HL-60/S4 treated with retinoic acid at 250 ng/mL for 4 days and 3 days (cell line): ENCODE measurements around the gene IGF2.

Source experiments
- in situ Hi-C: fragments of 300-500 bp; cut with MboI; formaldehyde crosslinking; loops from 2 replicates; pipeline ENCODE4 v1.7.0; 2022; ENCODE audit warnings: low sequenced_read_pairs

IGF2 gene

GRCh38 chr11:2095198-2095520 lies 44.0 kb downstream of the IGF2 start:
- in situ Hi-C loops, result no loop called here

DNA sequence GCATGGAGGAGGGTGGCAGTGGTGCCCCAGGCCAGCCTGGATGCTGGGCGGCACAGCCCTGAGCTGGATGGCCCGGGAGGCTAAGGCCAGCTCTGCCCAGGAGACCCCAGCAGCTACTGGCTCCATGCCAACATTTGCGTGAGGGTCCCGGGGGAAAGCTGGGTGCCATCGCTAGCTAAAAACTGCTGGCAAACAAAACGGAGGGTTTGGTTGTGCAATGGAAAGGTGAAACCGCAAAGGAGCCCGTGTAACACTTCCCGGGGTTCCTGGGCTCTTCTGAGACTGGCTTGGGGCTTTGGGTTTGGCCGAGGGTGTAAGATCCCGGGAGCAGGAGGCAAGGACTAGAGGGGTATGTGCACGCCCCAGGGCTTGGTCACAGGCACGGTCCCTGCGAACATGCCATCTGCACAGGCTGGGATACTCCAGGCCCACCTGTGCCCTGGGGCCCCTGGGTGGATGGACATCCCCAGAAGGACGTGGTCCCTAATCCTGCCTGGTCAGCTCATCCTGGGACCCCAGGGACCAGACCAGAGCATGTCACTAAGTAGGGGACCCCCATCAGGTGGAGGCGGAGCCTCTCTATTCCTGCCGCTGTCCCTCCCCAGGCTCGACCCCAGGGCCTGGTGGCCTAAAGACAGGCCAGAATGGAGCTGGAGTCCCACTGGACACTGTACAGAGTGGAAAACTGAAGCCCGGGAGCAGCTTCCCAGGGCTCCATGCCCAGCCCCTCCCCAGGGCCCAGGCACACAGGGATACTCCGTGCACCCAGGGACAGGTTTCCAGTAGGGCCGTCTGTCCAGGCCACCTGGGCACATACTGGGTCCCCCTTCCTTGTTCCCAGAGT lies 44.6 kb downstream of the IGF2 start:
- in situ Hi-C loops, result no loop called here

DNA sequence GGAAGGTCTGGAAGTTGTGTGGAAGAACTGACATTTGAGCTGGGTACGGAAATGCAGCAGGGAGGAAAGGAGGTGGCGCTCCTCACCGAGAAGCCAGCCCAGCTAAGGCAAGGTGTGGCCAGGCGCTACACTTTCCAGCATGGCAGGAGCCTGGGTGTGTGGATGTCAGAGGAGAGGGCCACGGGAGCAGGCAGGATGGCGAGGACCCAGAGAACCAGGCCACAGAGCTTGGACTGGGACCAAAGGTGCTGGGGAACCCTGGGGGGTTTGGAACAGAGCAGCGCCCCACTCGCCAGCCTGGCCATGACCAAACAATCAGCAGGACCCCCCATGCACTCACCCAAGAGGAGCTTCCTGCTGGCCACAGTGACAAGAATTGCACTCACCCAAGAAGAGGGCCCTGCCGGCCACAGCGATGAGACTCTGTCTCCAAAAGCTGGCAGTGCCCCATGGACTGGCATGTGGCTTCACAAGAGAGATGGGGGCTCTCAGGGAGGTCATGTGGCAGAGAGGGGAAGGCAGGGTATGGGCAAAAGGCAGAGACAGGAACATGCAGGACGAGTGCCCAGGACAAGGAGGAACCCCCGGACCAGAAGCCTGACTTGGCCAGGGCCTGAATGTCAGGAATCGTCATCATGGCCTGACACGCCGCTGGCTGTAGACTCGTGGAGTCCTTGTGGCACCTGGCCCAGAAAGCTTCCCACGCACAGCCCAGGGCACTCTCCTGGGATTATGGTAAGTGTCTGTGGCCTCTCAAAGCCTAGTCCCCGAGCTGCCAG lies 45.4 kb downstream of the IGF2 start:
- in situ Hi-C loops, result no loop called here

DNA sequence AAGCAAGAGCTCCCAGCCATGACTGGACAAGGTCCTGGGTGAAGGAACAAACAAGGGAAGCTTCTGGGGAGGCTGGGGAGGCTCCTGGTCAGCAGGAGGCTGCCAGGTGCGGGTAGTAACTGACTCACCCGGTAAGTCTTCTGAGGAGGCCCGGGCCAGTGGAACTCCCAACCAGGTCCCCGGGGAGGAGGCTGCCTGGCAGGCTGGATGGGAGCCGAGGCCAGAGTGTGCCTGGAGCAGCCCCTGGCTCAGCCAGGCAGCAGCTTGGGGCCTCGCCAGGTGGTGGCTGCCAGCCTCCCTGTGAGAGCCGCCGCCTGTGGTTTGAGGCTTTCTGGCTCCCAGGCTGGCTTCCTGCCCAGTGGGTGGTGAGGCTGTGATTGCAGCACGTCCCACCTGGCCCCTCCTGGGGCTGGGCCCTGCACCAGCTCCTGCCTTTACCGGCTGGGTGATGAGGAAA lies 46.2 kb downstream of the IGF2 start:
- in situ Hi-C loops, result no loop called here

DNA sequence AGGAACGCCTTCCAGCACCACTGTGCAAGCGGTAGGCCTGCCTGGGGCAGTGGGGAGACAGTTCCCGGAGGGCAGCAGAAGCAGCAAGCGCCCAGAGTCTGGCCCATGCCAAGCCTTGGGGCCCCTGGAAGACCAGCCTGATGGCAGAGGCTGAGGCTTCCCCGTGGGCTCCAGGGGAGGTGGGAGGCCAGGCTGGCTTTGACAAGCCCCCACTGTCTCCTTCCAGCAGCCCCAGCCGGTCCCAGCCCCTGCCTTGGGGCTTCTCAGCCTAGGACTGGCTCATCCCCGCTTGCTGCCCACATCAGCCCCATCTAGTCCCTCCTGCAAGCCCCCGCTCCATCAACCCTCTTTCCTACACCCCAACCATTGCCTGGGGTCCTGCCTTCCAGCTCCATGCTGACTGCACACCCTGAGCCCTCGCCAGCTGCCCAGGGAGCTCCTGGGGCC lies 46.7 kb downstream of the IGF2 start:
- in situ Hi-C loops, result no loop called here

GRCh38 chr11:2091786-2092463 lies 47.3 kb downstream of the IGF2 start:
- in situ Hi-C loops, result no loop called here

DNA sequence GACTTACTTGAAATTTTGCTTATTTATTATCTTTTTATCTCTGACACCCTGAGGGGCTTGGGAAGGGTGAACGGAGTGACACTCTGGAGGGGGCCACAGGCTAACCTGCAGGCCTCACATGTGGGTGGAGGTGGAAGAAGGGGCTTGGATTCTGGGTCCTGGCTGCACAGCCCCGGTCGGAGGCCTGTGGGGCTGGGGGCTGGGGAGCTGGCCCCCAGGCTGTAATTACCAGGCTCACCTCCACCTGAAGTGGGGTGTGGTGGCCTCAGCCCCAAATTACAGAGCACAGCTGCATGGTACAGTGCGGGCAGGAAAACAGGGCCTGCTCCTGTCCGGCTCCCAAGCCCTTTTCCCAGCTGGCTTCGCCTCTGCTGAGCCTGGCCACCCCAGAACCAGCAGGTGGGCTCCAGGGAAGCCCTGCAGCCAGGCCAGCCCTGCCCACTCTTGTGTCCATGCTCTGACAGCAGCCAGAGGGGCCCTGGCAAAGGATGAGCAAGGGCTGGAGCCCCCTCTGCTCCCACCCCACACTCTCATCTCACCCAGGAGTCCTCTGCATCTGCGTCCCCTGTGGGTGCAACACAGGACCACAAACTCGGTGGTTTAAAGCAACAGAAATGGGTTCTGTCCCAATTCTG lies 48.0 kb downstream of the IGF2 start:
- in situ Hi-C loops, result no loop called here

GRCh38 chr11:2090172-2091111 lies 48.7 kb downstream of the IGF2 start:
- in situ Hi-C loops, result no loop called here

DNA sequence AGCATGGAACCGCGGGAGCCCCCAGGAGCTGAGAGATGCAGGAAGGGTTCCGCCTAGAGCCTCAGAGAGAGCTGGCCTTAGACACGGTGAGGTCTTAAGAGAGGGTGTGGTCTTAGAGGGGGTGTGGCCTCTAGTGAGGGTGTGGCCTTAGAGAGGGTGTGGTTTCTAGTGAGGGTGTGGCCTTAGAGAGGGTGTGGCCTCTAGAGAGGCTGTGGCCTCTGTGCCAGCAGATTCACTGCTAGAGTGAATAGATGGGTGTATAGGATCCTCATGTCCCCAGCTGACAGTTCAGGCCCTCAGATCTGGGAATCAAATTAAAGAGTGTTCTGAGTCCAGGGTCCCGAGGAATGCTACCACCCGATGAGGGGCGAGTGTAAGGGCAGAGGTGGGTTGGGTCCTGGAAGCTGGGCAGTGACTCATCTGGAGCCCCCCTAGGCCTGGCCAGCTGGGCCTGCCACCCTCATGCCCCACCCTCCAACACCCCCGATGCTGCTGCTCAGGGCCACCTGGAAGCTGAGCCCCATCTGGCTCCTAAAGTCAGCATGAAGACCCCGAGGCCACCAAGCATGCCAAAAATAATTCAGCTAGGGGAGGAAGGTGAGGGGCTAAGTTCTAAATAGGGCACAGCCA lies 49.5 kb downstream of the IGF2 start:
- in situ Hi-C loops, result no loop called here

GRCh38 chr11:2088746-2089535 lies 50.2 kb downstream of the IGF2 start:
- in situ Hi-C loops, result no loop called here

GRCh38 chr11:2088284-2088683 lies 50.9 kb downstream of the IGF2 start:
- in situ Hi-C loops, result no loop called here

DNA sequence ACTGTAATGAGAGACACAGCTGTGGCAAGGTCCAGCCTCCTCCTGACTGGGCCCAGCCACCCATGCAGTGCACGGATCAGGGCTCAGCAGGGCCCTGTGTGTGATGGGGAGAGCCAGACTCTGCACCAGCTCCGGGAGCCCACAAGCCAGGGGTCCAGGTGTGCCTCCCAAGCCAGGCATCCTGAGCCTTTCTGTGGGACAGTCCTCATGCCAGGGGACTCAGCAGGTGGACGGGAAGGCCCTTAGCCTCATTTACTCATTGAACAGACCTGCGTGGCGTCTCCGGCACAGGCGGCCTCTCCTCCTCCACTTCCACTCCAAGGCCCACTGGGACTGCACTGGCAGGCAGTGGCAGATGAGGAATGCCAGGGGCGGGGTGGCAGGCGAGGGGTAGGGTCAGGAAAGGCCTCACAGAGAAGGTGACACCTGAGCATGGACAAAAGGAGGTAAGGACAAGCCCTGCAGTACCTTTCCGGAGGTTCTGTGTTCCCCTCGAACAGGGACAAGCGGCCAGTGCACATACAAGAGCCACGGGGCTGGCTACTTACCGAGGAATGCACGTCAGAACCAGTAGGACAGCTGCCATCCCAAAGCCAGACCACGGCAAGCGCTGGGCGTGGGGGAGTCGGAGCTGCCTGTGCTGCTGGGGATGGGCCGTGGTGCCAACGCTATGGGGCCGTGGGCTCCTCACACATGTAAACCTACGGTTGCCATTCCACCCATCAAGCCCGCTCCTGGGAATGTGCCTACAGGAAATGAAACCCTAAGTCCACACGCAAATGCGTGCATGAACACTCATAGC lies 52.7 kb downstream of the IGF2 start:
- in situ Hi-C loops, result no loop called here

- in situ Hi-C loops, result no loop called here
Measured at GRCh38 chr11:2085251-2086066, 53.7 kb downstream of the IGF2 start.

GRCh38 chr11:2084721-2085120 lies 54.5 kb downstream of the IGF2 start:
- in situ Hi-C loops, result no loop called here
